Kidney glomerular epithelial cell (primary cell): ENCODE data around the gene NEAT1.

Source experiments
- DNase-seq: peaks from one replicate; lab custom pipeline; 2025; lab: John Stamatoyannopoulos, UW

The NEAT1 gene

GRCh38 chr11:65486570-65487466 is 64.2 kb downstream of the NEAT1 start:
- DNase-seq: no peak

GRCh38 chr11:65487467-65488272 is 65.1 kb downstream of the NEAT1 start:
- DNase-seq: peak; percentile 100

GRCh38 chr11:65488273-65489034 is 65.9 kb downstream of the NEAT1 start:
- DNase-seq: no peak

GRCh38 chr11:65489035-65489705 is 66.6 kb downstream of the NEAT1 start:
- DNase-seq: no peak

- no peak for DNase-seq
Measured at GRCh38 chr11:65489706-65490320, 67.2 kb downstream of the NEAT1 start.

GRCh38 chr11:65491163-65491465 is 68.5 kb downstream of the NEAT1 start:
- no peak for DNase-seq

- no peak for DNase-seq
Measured at GRCh38 chr11:65491614-65492386, 69.2 kb downstream of the NEAT1 start.

- no peak for DNase-seq
Measured at GRCh38 chr11:65492387-65492636, 69.7 kb downstream of the NEAT1 start.

- no peak for DNase-seq
Measured at GRCh38 chr11:65492637-65493366, 70.2 kb downstream of the NEAT1 start.

GRCh38 chr11:65493367-65494176 is 71.0 kb downstream of the NEAT1 start:
- no peak for DNase-seq
